ENCODE results near the gene GPER1.
"Not testable (repeated sequence)": the region's sequence is repeated elsewhere in the genome, so short reads cannot be mapped to it uniquely, and the experiment has no call there.

The GPER1 gene

DNA sequence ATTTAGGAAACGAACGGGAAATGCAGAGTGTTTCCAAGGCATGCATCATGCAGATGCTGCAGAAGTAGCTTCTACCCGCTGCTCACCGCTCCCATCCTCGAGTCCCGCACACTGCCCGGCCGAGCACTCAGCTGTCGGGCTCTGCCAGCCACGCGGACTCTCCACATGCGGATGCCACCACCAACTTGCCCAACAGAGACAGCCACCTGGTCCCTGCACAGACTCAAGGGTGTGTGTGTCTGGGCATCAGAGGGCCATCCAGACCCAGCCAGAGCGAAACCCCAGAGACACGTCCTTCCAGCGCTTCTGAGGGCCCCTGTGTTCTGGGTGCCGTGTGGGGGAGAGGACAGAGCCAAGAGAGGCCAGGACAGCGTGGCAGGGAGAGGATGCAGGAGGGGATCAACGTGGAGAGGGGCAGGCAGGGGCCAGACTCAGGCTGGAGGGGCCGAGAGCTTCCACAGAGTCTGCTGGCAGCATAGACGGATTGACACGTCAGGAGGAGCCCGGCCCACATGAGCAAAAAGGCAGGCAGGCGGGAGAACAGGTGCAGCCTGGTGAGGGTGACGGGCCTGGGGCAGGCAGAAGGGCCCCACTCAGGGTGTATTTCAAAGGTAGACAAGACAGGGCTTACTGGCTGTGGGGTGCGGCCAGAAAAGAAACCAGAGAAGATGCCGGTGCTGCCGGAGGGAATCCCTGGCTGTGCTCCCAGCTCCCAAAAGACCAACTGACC lies 18.3 kb downstream of the GPER1 start:
- DNase-seq: no peak

DNA sequence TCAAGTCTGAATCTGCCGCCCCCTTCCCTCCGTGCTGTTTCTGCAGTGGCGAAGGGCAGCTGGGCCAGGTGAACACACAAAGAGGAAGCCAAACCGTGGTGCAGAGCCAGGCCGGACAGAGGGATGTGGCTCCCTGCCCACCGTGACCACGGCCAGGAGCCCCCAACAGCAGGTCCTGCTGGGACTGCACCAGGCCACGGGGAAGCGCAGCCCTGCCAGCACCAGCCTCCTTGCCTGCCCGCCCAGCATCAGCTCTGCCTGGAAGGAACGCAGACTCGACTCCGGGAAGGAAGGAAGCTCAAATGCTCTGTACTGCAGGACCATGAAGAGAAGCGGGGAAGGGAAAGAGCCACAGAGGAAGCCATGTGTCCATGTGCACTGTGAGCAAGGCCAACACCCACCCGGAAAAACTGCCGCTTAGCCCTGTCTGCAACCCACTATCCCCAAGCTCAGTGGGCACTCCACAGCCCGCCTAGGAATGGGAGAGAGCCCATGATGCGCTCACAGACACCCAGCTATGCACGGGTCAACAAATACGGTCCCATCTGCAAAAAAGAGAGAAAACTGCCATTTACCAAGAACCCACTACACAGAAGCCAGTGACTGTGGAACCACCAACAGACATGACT lies 19.0 kb downstream of the GPER1 start:
- no peak for DNase-seq

DNA sequence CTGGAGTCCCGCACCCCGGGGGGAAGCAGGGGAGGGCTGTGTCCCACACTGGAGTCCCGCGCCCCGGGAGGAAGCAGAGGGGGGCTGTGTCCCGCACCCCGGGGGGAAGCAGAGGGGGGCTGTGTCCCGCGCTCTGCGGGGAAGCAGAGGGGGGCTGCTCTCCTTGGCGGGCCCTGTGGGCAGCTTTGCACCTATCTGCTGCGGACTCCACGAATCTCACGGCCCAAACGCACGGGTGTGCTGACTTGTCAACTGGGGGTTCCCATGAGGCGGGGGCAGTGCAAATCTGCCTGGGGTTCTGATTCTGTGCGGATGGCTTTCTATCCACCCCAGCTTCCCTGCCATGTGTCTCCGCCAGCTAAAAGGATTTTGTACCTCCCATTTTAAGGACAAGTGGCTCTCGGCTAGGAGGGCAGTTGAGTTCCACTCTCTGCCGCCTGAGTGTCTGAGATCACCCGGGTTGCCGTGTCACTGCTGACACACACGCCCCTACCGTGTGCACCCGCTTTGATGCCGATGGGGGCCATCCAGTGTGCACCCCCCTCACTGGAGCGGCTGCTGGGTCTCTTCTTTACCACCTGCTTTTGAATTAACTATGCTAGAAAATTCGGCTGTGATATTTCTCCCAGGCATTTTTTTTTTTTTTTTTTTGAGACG lies 20.5 kb downstream of the GPER1 start:
- no peak for DNase-seq

DNA sequence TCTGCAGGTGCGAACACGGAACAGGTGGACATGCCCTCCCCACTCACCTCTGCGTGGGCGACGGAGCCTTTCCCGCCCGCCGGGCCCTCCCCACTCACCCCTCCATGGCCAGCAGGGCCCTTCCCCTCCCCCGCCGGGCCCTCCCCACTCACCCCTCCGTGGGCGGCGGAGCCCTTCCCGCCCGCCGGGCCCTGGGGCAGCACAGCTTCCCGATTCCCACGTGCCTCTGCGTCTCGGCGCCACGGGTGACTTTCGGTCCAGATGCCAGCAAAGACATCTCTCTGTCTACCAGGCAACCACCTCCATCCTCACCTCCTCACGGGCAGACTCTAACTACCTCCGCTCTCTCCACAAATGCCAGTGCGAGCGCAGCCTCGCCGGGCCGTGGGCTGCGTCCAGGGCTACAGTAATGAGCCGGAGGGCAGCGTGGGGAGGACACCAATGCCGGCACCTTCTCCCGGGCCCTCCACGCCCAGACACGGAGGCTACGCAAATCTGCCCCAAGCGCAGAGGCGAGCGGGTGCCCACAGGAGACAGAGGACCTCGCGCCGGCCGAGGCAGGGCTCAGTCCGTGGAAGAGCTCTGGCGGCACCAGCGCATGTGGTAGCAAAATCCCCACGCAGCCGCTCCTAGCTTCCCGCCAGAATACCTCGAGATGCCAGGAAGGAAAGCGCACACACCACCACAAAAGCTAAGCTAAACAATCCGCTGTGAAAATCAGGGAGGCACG lies 21.8 kb downstream of the GPER1 start:
- DNase-seq: no peak

DNA sequence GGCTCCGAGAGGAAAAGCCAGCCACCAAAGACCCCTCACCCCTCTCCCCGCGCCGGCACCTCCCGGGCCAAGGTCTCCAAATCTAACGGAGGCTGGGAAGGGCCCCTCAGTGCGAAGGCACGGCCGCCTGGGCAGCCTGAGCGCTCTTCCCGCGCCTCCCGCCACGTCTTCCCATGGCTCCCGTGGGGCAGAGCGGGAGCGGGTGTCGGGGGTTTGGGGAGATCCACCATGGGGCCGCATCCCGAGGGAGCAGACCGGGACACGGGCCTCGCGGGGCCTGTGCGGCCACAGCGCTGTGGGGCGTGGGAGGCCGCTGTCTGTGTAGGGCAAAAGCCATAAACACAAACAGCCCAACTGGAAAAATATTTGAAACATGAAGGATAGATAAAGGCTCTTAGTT lies 22.4 kb downstream of the GPER1 start:
- DNase-seq: no peak

DNA sequence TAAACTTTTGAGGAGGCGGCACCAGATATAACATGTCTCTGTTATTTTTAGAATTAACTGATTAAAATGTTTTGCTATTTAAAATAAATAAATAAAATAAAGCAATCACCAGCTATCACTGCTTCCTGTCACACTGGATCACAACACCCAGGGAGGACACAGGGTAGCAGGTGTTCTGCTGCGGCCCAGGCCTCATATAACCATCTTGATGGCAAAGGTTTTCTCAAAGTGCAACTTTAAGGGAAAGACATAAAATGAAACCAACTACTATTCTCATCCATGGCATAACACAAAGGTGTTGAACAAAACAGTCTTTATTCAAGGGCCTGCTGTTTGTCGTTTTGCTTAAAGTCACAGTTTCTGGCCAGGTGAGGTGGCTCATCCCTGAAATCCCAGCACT lies 23.2 kb downstream of the GPER1 start:
- no peak for DNase-seq

DNA sequence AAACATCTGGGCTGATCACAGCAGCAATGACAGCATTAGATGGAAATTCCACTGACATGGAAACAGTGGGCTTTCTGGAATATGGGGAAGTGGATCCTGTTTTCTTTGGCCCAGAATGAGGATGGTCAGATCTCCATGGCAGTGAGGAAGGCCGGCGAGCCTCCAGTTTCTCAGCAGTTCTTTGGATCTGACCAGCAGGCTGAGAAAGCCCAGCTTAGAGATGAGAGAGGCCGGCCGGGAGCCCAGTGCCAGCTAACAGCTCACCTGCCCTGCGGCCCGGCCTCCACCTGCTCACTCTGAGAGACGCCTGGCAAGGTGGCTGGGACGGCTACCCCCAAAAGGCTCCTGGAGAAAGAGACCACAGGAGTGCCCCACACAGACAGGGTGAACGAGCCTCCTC lies 24.2 kb downstream of the GPER1 start:
- no peak for DNase-seq

DNA sequence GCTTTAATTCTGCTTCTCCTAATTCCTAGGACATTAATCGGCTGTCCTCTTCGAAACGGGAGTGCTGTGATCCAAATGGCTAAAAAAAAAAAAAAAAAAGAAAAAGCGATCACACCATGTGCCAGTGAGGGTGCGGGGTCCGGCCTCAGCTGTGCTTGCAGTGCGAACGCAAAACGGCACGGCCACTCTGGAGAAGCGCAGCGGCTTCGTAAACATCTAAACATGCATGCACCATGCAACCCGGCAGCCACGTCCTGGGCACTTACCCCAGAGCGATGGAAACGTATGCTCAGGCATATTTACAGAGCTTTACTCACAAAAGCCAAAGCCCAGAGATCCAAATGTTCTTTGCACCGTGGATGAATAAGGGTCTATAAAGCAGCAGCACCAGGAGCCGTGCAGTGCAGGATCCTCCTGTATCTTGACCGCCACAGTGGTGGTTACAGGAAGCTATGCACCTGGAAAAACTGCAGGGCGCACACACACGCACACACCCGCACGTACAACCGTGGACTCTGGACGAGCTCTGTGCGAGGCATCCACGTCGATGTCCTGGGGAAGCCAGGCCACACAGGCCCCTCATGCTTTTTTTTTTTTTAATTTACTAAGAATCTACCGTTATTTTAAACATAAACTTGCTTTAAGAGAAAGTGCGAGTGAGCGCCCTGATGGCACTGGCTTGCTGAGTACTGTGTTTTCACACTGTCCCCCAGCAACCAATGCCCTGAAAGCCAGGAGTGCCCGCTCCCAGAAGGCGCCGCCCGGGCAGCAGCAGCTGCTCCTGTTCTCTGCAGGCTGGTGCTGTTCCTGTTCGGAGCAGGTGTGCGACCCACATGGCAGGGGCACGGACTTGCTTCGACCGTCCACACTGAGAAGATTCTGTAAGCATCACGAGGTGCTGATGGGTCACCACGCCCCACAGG lies 25.0 kb downstream of the GPER1 start:
- no peak for DNase-seq

DNA sequence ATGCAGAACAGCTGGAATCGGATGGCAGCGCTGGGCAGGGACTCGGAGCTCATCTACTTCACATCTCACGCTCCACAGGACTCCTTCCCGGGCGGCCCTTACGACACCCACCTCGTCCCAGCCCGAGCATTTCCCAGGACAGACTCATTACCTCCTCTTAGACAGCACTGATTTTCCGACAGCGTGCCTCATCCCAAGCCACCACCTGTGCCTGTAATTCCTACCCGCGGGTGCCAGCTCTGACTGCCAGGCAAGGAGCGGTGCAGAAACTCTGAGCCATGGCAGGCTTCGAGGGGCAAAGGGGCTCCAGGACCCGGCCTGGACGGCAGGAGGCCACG lies 25.6 kb downstream of the GPER1 start:
- DNase-seq: no peak

DNA sequence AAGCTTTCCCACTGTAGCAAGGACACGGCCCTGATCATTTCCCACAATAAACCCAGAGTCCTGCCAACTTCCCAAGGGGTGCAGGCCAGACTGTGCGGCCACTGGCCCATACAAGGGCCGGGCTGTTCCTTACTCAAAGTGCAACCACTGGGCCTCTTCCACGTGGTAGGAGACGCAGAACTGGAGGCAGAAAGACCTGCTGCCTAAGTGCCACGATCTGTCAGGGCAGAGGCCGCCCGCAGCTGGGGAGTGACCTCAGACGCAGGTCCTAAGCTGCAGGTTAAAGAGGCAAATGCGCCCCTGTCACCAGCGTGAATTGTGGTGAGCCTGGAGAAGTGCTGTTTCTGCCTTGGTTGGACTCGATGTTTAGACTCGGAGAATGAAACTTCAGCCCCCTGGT lies 26.2 kb downstream of the GPER1 start:
- no peak for DNase-seq

DNA sequence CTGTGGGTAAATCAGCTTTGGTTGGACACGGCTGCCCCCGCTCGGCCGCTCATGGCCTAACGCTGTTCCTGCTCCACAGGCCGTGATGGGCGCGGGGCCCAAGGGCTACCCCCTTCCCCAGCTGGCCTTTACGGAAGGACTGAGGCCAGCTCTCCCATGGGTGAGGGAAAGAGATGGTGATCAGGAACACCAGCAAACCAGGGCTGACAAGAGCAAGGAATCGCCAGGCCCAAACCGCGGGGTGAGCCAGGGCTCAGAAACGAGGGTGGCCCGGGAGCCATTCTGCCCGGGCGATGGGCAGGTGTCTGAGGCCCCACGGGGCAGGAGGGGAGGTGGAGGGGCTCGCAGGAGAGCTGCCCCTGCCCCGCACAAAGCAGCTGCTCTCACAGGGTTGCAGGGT lies 26.6 kb downstream of the GPER1 start:
- no peak for DNase-seq

DNA sequence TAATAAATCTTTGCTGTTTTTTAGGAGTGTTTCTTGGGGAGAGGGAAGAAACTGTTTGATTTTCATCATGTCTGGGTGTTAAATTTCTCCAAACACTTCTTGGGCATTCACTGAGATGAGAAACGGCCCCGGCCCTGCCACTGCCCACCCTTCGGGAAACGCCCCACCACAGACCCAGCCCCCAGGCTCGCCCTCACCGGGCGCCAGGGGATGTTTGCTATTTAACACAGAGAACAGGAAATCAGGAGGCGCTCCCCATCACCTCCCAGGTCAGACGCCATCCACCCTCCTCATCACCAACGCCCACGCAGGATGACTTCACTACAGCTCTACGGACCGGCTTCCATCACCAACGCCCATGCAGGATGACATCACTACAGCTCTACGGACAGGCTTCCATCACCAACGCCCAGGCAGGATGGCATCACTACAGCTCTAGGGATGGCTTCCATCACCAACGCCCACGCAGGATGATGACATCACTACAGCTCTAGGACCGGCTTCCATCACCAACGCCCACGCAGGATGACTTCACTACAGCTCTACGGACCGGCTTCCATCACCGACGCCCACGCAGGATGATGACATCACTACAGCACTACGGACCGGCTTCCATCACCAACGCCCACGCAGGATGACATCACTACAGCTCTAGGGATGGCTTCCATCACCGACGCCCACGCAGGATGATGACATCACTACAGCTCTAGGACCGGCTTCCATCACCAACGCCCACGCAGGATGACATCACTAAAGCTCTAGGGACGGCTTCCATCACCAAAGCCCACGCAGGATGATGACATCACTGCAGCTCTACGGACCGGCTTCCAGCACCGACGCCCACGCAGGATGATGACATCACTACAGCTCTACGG lies 27.5 kb downstream of the GPER1 start:
- not testable (repeated sequence) for DNase-seq

DNA sequence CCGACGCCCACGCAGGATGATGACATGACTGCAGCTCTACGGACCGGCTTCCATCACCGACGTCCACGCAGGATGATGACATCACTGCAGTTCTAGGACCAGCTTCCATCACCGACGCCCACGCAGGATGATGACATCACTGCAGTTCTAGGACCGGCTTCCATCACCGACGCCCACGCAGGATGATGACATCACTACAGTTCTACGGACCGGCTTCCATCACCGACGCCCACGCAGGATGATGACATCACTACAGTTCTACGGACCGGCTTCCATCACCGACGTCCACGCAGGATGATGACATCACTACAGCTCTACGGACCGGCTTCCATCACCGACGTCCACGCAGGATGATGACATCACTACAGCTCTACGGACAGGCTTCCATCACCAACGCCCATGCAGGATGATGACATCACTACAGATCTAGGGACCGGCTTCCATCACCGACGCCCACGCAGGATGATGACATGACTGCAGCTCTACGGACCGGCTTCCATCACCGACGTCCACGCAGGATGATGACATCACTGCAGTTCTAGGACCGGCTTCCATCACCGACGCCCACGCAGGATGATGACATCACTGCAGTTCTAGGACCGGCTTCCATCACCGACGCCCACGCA lies 28.6 kb downstream of the GPER1 start:
- not testable (repeated sequence) for DNase-seq

DNA sequence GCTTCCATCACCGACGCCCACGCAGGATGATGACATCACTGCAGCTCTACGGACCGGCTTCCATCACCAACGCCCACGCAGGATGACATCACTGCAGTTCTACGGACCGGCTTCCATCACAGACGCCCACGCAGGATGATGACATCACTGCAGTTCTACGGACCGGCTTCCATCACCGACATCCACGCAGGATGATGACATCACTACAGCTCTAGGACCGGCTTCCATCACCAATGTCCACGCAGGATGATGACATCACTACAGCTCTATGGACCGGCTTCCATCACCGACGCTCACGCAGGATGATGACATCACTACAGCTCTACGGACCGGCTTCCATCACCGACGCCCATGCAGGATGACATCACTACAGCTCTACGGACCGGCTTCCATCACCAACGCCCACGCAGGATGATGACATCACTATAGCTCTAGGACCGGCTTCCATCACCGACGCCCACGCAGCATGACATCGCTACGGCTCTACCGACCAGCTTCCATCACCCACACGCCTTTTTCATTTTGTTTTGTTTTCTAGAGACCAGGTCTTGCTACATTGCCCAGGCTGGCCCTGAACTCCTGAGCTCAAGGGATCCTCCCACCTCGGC lies 29.5 kb downstream of the GPER1 start:
- DNase-seq: no peak

DNA sequence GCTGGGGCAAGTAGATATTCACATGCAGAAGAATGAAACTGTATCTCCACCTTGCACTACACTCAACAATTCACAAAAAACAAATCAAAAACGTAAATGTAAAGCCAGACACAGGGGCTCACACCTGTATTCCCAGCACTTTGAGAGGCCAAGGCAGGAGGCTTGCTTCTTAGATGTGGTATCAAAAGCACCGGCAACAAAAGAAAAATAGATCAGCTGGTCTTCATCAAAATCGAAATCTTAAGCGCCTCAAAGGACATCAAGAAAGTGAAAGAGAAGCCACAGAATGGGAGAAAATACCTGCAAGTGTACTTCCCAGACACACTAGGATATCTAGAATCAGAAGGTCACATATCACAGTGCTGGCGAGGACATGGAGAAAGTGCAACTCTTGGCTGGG lies 31.3 kb downstream of the GPER1 start:
- DNase-seq: no peak

DNA sequence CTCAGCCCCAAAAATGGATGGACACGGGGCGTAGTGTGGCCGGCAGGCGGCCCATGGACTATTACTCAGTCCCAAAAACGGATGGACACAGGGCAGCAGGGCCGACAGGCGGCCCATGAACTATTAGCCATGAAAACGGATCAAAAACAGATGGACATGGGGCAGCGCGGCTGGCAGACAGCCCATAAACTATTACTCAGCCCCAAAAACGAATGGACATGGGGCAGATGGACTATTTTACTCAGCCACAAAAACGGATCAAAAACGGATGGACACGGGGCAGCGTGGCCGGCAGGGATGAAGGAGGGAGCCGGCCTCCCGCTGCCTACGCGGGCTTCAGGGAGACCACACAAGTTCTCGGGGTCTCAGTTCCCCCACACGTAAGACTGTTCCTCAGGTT lies 32.9 kb downstream of the GPER1 start:
- DNase-seq: no peak

DNA sequence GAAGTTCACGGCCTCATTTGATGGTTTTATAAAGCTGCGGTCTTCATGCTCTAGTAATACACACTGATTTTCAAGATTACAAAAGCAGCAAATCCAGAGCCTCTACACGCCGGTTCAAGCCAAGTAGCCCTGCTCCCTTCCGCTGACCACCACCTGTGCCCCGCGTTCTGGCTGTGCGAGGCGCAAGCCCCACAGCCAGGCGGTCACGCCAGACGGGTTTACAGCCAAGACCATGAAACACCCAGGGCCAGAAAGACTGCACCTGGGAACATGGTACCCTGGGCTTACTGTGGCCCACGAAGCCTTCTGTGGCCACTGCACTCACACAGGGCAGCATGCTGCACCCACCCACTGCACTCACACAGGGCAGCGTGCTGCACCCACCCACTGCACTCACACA lies 33.6 kb downstream of the GPER1 start:
- no peak for DNase-seq

DNA sequence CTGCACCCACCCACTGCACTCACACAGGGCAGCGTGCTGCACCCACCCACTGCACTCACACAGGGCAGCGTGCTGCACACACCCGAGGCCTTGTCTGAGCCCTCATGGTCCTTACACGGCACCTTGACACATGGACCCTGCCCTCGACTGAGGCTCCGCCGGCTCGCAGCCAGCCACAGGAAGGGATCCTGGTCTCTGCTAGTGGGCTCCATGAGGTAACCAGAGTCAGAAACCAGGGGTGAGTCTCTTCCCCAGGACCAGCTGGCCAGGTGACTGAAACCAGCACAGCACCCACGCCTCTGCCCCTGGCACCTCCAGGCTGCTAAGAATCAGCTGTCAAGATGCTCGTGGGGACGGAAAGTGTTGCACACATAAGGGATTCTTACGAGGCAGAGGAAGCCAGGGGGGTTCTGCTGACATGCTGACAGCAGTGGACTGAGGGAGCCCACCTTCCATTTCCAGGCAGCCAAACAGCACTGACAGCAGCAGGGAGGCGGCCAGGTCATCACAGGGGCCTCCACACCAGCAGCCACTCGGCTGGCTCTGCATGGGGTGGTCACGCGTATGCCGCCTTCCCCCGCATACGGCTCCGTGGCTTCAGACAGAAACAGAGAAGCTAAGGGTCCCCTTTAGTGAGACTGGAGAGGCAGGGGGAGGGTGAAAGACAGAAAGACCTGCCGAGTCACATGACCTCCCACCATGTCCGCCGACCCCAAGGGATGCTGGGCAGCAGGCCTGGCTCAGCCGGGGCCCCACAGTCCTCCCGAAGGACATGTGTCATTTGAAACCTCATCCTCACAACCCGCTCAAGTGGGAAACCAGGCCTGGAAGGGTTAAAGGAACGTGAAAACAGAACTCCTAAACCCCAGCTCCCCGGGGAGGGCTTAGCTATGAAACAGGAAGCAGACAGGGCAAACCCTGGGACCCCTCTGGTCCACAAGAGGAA lies 34.2 kb downstream of the GPER1 start:
- DNase-seq: no peak

DNA sequence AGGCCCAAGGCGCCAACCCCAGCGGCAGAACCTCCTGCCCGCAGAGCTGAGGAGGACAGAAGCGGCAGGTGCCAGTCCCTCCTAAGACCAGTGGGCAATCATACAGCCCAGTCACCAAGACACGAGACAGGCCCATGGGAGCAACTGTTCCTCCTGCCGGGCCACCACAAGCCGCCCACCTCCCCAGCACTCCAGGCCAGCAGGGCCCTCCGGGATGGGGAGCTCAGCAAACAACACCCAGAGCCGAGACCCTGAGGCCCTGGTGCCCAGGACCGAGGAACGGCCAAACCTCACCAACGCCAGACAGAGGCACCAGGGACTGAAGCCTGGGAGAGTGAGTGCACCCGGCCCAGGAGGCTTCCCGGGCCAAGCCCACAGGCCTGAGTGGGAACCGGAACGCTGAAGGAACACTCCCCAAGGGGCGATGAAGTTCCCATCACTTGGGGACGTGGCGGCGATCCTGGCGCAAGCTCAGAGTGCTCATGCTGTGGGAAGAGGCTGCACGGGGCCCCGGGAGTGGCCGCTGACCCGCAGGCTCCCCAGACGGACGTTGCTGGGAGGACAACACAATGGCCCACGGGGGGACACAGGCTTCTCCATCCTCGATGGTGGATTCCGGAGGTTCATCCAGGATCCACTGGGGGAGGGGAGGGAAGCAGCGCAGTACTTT lies 35.1 kb downstream of the GPER1 start:
- DNase-seq: no peak
